PC-9 (cell line): Measurements from ENCODE around the gene ERMARD. TPM values are rescaled to one million over a fixed set of nuclear protein-coding genes. Genes with fewer than 3 reads are reported as not detected.

Source experiments
- BruUV-seq: library from RNA; stranded (reverse); fragments of 400-500 nt; replicated peaks from 2 replicates; lab custom pipeline; 2021; lab: Mats Ljungman, UMichigan
- CTCF ChIA-PET: fragments of 300-600 bp; sonication (Branson Sonifier 250); formaldehyde crosslinking; loops from one replicate; lab custom pipeline; 2022; ENCODE audit warnings: antibody characterized with exemption; lab: Charles Lee
- POLR2A ChIA-PET: fragments of 300-600 bp; sonication (Branson Sonifier 250); formaldehyde crosslinking; loops from one replicate; lab custom pipeline; 2022; ENCODE audit warnings: antibody characterized with exemption; ENCODE audit not compliant: unreplicated experiment; lab: Charles Lee
- DNase-seq, 2 experiments: peaks; one replicate each; pipeline versions ENCODE4 v3.0.0 to v3.0.0-alpha.2; 2015 to 2022; ENCODE audit warnings: mixed read lengths in 1 of 2
- H2AFZ ChIP-seq: fragments of 200-600 bp; sonication (generic); 2 replicates; pipeline ENCODE4 v1.8.1; 2017; ENCODE audit warnings: antibody characterized with exemption
- H3F3A ChIP-seq: fragments of 200-600 bp; sonication (generic); 2 replicates; pipeline ENCODE4 v1.8.1; 2017; ENCODE audit warnings: antibody characterized with exemption, mild to moderate bottlenecking, low read depth; ENCODE audit not compliant: insufficient read depth
- H3K27ac ChIP-seq: fragments of 200-600 bp; sonication (generic); 2 replicates; pipeline ENCODE4 v1.6.1; 2016; ENCODE audit warnings: mixed run types
- H3K27me3 ChIP-seq: fragments of 200-600 bp; sonication (generic); 2 replicates; pipeline ENCODE4 v1.6.1; 2016; ENCODE audit warnings: low read depth, mixed run types; ENCODE audit not compliant: insufficient read depth
- H3K36me3 ChIP-seq: fragments of 200-600 bp; sonication (generic); 2 replicates; pipeline ENCODE4 v1.6.1; 2016; ENCODE audit warnings: low read depth, mixed run types
- H3K4me1 ChIP-seq: fragments of 200-600 bp; sonication (generic); replicated peaks from 2 replicates; pipeline ENCODE4 v1.6.1; 2016; ENCODE audit warnings: mixed run types; ENCODE audit not compliant: insufficient read depth
- H3K4me2 ChIP-seq: fragments of 200-600 bp; sonication (generic); 2 replicates; pipeline ENCODE4 v1.6.1; 2017; ENCODE audit warnings: mixed run types
- H3K4me3 ChIP-seq: fragments of 200-600 bp; sonication (generic); 2 replicates; pipeline ENCODE4 v1.6.1; 2016; ENCODE audit warnings: mixed run types
- H3K79me2 ChIP-seq: fragments of 200-600 bp; sonication (generic); 2 replicates; pipeline ENCODE4 v1.6.1; 2017; ENCODE audit warnings: low read depth, mixed run types
- H3K9me2 ChIP-seq: fragments of 200-600 bp; sonication (generic); 2 replicates; pipeline ENCODE4 v1.8.1; 2017; ENCODE audit warnings: mild to moderate bottlenecking; ENCODE audit not compliant: insufficient read depth
- H3K9me3 ChIP-seq: fragments of 200-600 bp; sonication (generic); 2 replicates; pipeline ENCODE4 v1.8.1; 2016; ENCODE audit warnings: low read depth; ENCODE audit not compliant: insufficient read depth
- H4K20me1 ChIP-seq: fragments of 200-600 bp; sonication (generic); 2 replicates; pipeline ENCODE4 v1.8.1; 2017; ENCODE audit not compliant: insufficient read depth
- EZH2 ChIP-seq: fragments of 200-600 bp; sonication (generic); IDR thresholded peaks from 2 replicates; pipeline ENCODE4 v1.8.0; 2017; ENCODE audit warnings: antibody characterized with exemption, low read depth
- intact Hi-C: fragments of 100-400 bp; cut with micrococcal nuclease; formaldehyde crosslinking; loops from one replicate; pipeline ENCODE4 v1.10.0; 2022; ENCODE audit not compliant: unreplicated experiment
- total RNA-seq: library from RNA; stranded (reverse); gene quantifications from 2 replicates; pipeline ENCODE4 v1.2.3, GENCODE V29; 2021
- TF ChIP-seq, protein P1 (sequence below): fragments of 200-600 bp; sonication (generic); conservative IDR thresholded peaks from 2 replicates; pipeline ENCODE4 v1.6.1; 2017; ENCODE audit warnings: mixed run types, antibody characterized with exemption, mild to moderate bottlenecking, moderate library complexity

Gene ERMARD
- total RNA-seq, 1 experiment from 2014 or later: 19.3 TPM

DNA sequence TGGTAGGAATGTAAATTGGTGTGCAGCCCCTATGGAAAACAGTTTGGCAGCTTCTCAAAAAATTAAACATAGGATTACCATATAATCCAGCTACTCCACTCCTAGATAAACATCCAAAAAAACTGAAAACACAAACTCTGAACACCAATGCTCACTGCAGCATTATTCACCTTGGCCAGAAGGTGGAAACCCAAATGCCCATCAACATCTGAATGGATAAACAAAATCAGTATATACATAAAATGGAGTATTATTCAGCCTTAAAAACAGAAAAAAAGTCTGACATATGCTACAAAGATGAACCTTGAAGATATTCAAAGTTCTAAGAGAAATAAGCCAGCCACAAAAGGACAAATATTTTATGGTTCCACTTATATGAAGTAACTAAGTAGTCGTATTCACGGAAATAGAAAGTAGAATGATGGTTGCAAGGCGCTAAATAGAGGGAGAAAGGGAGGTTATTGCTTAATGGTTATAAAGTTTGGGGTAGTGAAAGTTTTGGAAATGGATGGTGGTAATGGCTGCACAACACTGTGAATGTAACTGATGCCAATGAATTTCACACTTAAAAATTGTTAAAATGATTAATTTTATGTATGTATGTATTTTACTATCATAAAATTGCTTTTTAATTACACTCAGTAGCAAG lies 31.1 kb upstream of the ERMARD start:
- peaks cover 21% of the 10 kb centered on the region; the same call in 1 of the 2 replicates for H3F3A ChIP-seq
- H2AFZ ChIP-seq: no peak overlapping the region
- no peaks in the 10 kb centered on the region for H3K27me3 ChIP-seq
- no peak overlapping the region for H3K4me2 ChIP-seq
- no TSS peak for BruUV-seq
- ChIA-PET POLR2A (no interaction called here), CTCF (no interaction called here)
- H3K9me2 ChIP-seq: no peaks in the 10 kb centered on the region
- peaks cover 48% of the 10 kb centered on the region for H3K79me2 ChIP-seq
- no peak for DNase-seq
- peaks cover 28% of the 10 kb centered on the region for H3K4me1 ChIP-seq
- no peak for TF ChIP-seq EZH2
- TF ChIP-seq, protein P1, sequence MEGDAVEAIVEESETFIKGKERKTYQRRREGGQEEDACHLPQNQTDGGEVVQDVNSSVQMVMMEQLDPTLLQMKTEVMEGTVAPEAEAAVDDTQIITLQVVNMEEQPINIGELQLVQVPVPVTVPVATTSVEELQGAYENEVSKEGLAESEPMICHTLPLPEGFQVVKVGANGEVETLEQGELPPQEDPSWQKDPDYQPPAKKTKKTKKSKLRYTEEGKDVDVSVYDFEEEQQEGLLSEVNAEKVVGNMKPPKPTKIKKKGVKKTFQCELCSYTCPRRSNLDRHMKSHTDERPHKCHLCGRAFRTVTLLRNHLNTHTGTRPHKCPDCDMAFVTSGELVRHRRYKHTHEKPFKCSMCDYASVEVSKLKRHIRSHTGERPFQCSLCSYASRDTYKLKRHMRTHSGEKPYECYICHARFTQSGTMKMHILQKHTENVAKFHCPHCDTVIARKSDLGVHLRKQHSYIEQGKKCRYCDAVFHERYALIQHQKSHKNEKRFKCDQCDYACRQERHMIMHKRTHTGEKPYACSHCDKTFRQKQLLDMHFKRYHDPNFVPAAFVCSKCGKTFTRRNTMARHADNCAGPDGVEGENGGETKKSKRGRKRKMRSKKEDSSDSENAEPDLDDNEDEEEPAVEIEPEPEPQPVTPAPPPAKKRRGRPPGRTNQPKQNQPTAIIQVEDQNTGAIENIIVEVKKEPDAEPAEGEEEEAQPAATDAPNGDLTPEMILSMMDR: peak; percentile 19; the same call in 1 of the 2 replicates
- H3K27ac ChIP-seq: no peak overlapping the region
- no peak overlapping the region for H3K4me3 ChIP-seq
- H4K20me1 ChIP-seq: peaks cover 11% of the 10 kb centered on the region
- intact Hi-C loops: no loop called here
- no peaks in the 10 kb centered on the region for H3K9me3 ChIP-seq
- peaks cover 13% of the 10 kb centered on the region; the same call in 1 of the 2 replicates for H3K36me3 ChIP-seq

DNA sequence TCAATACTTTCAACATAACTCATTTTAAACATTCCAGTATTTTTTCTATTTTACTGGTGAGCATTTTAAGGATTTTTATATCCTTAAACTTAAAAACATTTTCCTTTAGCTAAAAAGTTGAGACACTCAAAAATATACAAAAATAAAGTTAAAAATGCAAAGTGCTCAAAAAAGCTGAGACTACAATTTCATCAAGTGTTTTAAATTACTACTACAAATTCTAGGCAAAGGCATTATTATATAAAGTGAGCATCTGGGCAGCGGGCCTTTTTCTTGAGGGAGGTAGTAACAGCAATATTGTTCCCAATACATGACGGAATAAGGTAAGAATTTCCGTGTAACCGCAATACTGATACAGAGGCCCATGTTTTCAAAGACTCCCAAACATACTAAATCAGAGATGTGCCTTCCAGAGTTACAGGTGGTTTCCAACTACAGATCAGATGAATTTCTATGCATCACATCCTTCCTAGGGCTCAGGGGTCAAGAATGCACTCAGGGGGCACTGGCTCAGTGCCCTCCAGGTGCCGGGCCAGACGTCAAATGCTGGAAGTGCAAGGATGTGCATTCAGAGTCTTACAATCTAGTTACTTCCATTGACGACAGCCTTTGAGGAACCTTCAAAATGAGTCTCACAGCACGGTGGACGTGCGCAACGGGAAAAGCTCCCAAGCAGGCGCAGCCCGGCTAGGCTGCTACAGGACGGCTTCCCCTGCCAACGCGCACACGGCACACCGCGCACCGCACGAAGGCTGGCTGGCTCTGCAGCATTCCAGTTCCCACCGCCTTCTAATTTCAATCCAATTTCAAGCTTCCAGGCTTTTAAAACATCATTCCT lies 28.8 kb upstream of the ERMARD start:
- ChIA-PET CTCF (no interaction called here), POLR2A (no interaction called here)
- Histone ChIP-seq H3K9me3 (no peaks in the 10 kb centered on the region), H4K20me1 (peaks cover 11% of the 10 kb centered on the region), H3K4me1 (peaks cover 34% of the 10 kb centered on the region), H3K36me3 (0 out of 2 replicates have a peak, but pooled peaks cover 3% of the 10 kb centered on the region), H2AFZ (peak overlapping the region; percentile 81), H3K27me3 (no peaks in the 10 kb centered on the region), H3K4me2 (peak overlapping the region; percentile 99), H3K9me2 (no peaks in the 10 kb centered on the region), H3F3A (peaks cover 25% of the 10 kb centered on the region; the same call in 1 of the 2 replicates), H3K4me3 (peak overlapping the region; percentile 74), H3K27ac (peak overlapping the region; percentile 34), H3K79me2 (peaks cover 48% of the 10 kb centered on the region)
- intact Hi-C loops: loop anchor here (1.0 kb wide), 1 partner anchor 20 kb away; the partner anchor contains the start of genes C6orf120 and WDR27
- DNase-seq: peak; percentile 7 to 60
- TF ChIP-seq, protein P1: no peak
- TF ChIP-seq EZH2: no peak
- TSS peak; percentile 79 for BruUV-seq

DNA sequence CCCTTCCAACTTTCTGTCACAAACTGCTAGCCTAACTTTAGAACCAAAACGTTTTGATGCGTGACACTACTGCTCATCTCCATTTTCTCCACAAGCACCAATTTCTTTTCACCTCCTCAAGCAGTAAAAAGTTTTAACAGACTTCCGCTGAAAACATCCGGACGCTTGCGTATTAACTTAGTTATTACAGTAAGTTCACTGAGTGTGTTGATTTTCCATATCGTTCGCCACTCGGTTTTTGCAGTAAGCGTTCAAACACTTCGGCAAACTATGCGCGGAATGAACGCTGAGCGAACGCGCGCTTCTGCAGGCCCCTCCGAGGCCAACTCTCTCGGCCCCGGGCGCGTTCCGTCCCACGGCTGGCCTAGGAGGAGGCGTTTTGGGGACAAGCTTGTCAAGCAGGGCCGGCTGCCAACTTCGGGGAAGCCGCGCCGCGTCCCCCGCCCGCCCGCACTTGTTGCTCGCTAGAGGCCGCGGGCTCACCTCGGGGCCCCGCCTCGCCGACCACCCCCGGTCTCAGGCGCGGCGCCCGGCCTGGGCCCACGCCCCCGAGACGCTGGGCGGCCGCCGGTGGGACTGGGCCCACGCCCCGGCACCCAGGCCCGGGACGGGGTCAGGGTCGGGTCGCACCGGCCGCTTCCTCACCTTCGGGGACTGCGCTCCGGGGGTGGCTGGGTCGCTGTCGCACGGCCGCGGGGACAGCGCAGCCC lies 28.1 kb upstream of the ERMARD start:
- DNase-seq: peak; percentile 36 to 39
- H3K36me3 ChIP-seq: 0 out of 2 replicates have a peak, but pooled peaks cover 3% of the 10 kb centered on the region
- H4K20me1 ChIP-seq: peaks cover 11% of the 10 kb centered on the region
- H3K27ac ChIP-seq: peak overlapping the region; percentile 34
- peak overlapping the region; percentile 81 for H2AFZ ChIP-seq
- H3K27me3 ChIP-seq: no peaks in the 10 kb centered on the region
- POLR2A ChIA-PET: no interaction called here
- peaks cover 25% of the 10 kb centered on the region; the same call in 1 of the 2 replicates for H3F3A ChIP-seq
- BruUV-seq: no TSS peak
- intact Hi-C loops: loop anchor here (1.0 kb wide), 1 partner anchor 21 kb away; the partner anchor contains the start of genes C6orf120 and WDR27
- H3K4me2 ChIP-seq: peak overlapping the region; percentile 99
- no peaks in the 10 kb centered on the region for H3K9me3 ChIP-seq
- peaks cover 34% of the 10 kb centered on the region for H3K4me1 ChIP-seq
- peaks cover 45% of the 10 kb centered on the region for H3K79me2 ChIP-seq
- H3K4me3 ChIP-seq: peak overlapping the region; percentile 74
- CTCF ChIA-PET: no interaction called here
- TF ChIP-seq EZH2: no peak
- TF ChIP-seq, protein P1: no peak
- H3K9me2 ChIP-seq: no peaks in the 10 kb centered on the region
